H9 (cell line): Measurements from ENCODE around the gene PDGFB. TPM values are rescaled to one million over a fixed set of nuclear protein-coding genes. Genes with fewer than 3 reads are reported as not detected.

Experiments
- DNase-seq: peaks from one replicate; pipeline ENCODE4 v3.0.0-alpha.2; 2017
- H2AFZ ChIP-seq: one replicate; pipeline ENCODE4 v1.6.1; 2013; ENCODE audit warnings: mild to moderate bottlenecking, low read length, control low read depth, moderate library complexity
- H2AK5ac ChIP-seq: 2 replicates; pipeline ENCODE4 v1.6.1; 2013; ENCODE audit warnings: low read length, control low read depth, mixed read lengths; ENCODE audit not compliant: insufficient read length
- H2BK120ac ChIP-seq: one replicate; pipeline ENCODE4 v1.6.1; 2013; ENCODE audit warnings: low read depth, mild to moderate bottlenecking, low read length, control low read depth, inconsistent platforms; ENCODE audit not compliant: poor library complexity, severe bottlenecking
- H2BK12ac ChIP-seq: 2 replicates; pipeline ENCODE4 v1.6.1; 2013; ENCODE audit warnings: low read length, control low read depth, mixed read lengths, low read depth; ENCODE audit not compliant: insufficient read length
- H2BK15ac ChIP-seq: 2 replicates; pipeline ENCODE4 v1.6.1; 2013; ENCODE audit warnings: low read depth, low read length, control low read depth
- H2BK20ac ChIP-seq: one replicate; pipeline ENCODE4 v1.6.1; 2013; ENCODE audit warnings: low read depth, mild to moderate bottlenecking, low read length, control low read depth, inconsistent platforms; ENCODE audit not compliant: poor library complexity, severe bottlenecking
- H2BK5ac ChIP-seq: 2 replicates; pipeline ENCODE4 v1.6.1; 2013; ENCODE audit warnings: low read length, control low read depth, mixed read lengths; ENCODE audit not compliant: insufficient read length
- H3K14ac ChIP-seq: 2 replicates; pipeline ENCODE4 v1.6.1; 2013; ENCODE audit warnings: low read length, control low read depth; ENCODE audit not compliant: insufficient read depth
- H3K18ac ChIP-seq: 2 replicates; pipeline ENCODE4 v1.6.1; 2013; ENCODE audit warnings: low read depth, mild to moderate bottlenecking, mixed read lengths, low read length, control low read depth; ENCODE audit not compliant: insufficient read length
- H3K23ac ChIP-seq: 2 replicates; pipeline ENCODE4 v1.6.1; 2013; ENCODE audit warnings: low read length, control low read depth, mixed read lengths, low read depth; ENCODE audit not compliant: insufficient read length
- H3K23me2 ChIP-seq: 2 replicates; pipeline ENCODE4 v1.6.1; 2013; ENCODE audit warnings: low read depth, mild to moderate bottlenecking, mixed read lengths, low read length, control low read depth; ENCODE audit not compliant: insufficient read length, poor library complexity, severe bottlenecking
- H3K27ac ChIP-seq: 2 replicates; pipeline ENCODE4 v1.5.1; 2013; ENCODE audit warnings: low read length, control low read depth, mixed read lengths, low read depth; ENCODE audit not compliant: insufficient read length
- H3K27me3 ChIP-seq: 2 replicates; pipeline ENCODE4 v1.6.1; 2013; ENCODE audit warnings: low read length, control low read depth, inconsistent platforms; ENCODE audit not compliant: insufficient read depth
- H3K4ac ChIP-seq: 2 replicates; pipeline ENCODE4 v1.6.1; 2013; ENCODE audit warnings: low read depth, mild to moderate bottlenecking, control low read depth, inconsistent platforms, low read length, moderate library complexity
- H3K4me1 ChIP-seq: 2 replicates; pipeline ENCODE4 v1.6.1; 2013; ENCODE audit warnings: low read length, control low read depth, inconsistent platforms; ENCODE audit not compliant: insufficient read depth
- H3K4me2 ChIP-seq: 2 replicates; pipeline ENCODE4 v1.6.1; 2013; ENCODE audit warnings: low read length, control low read depth, mixed read lengths; ENCODE audit not compliant: insufficient read length, insufficient read depth
- H3K56ac ChIP-seq: 2 replicates; pipeline ENCODE4 v1.6.1; 2013; ENCODE audit warnings: low read depth, mild to moderate bottlenecking, mixed read lengths, low read length, control low read depth; ENCODE audit not compliant: insufficient read length
- H3K79me1 ChIP-seq: 2 replicates; pipeline ENCODE4 v1.6.1; 2013; ENCODE audit warnings: low read depth, mild to moderate bottlenecking, moderate library complexity, low read length, control low read depth, inconsistent platforms; ENCODE audit not compliant: insufficient read depth, poor library complexity, severe bottlenecking
- H3K79me2 ChIP-seq: 2 replicates; pipeline ENCODE4 v1.6.1; 2013; ENCODE audit warnings: low read length, control low read depth, inconsistent platforms; ENCODE audit not compliant: insufficient read depth
- H3K9ac ChIP-seq: 2 replicates; pipeline ENCODE4 v1.6.1; 2013; ENCODE audit warnings: low read length, control low read depth, mixed read lengths; ENCODE audit not compliant: insufficient read length; ENCODE audit errors: extremely low read depth
- H3K9me3 ChIP-seq: one replicate; pipeline ENCODE4 v1.6.1; 2013; ENCODE audit warnings: low read depth, low read length, inconsistent platforms; ENCODE audit not compliant: control insufficient read depth
- H3T11ph ChIP-seq: one replicate; pipeline ENCODE4 v1.6.1; 2013; ENCODE audit warnings: mild to moderate bottlenecking, low read length, control low read depth, inconsistent platforms
- H4K20me1 ChIP-seq: one replicate; pipeline ENCODE4 v1.6.1; 2013; ENCODE audit not compliant: control insufficient read depth, insufficient read length, insufficient read depth
- H4K5ac ChIP-seq: 2 replicates; pipeline ENCODE4 v1.6.1; 2013; ENCODE audit warnings: low read depth, mild to moderate bottlenecking, mixed read lengths, low read length, control low read depth; ENCODE audit not compliant: insufficient read length
- H4K8ac ChIP-seq: replicated peaks from 2 replicates; pipeline ENCODE4 v1.6.1; 2013; ENCODE audit warnings: low read length, control low read depth, mixed read lengths, low read depth; ENCODE audit not compliant: insufficient read length
- H4K91ac ChIP-seq: 2 replicates; pipeline ENCODE4 v1.6.1; 2013; ENCODE audit warnings: low read depth, mild to moderate bottlenecking, moderate library complexity, mixed read lengths, low read length, control low read depth; ENCODE audit not compliant: insufficient read length
- H3K27ac Mint-ChIP-seq, 3 experiments: 2 replicates in 2 of 3; 3 replicates in 1 of 3; pipeline ENCODE4 v1.8.0; 2020 to 2021; ENCODE audit warnings: mixed read lengths in 3 of 3, mild to moderate bottlenecking in 1 of 3, moderate library complexity in 1 of 3
- H3K27me3 Mint-ChIP-seq: 2 replicates; pipeline ENCODE4 v1.8.0; 2021; ENCODE audit warnings: low read depth, mild to moderate bottlenecking, moderate library complexity, mixed read lengths
- H3K36me3 Mint-ChIP-seq, 3 experiments: 2 replicates in 2 of 3; 3 replicates in 1 of 3; pipeline ENCODE4 v1.8.0; 2020 to 2021; ENCODE audit warnings: low read depth in 3 of 3, mixed read lengths in 3 of 3; ENCODE audit not compliant: insufficient read depth in 1 of 3
- H3K4me1 Mint-ChIP-seq, 2 experiments: 2 replicates each; pipeline ENCODE4 v1.8.0; 2020; ENCODE audit warnings: mixed read lengths in 2 of 2
- H3K4me3 Mint-ChIP-seq, 2 experiments: 2 replicates in 1 of 2; 3 replicates in 1 of 2; pipeline ENCODE4 v1.8.0; 2020 to 2021; ENCODE audit warnings: mild to moderate bottlenecking in 2 of 2, mixed read lengths in 2 of 2, moderate library complexity in 1 of 2
- H3K9me3 Mint-ChIP-seq, 2 experiments: 2 replicates in 1 of 2; 3 replicates in 1 of 2; pipeline ENCODE4 v1.8.0; 2020; ENCODE audit warnings: mild to moderate bottlenecking in 2 of 2, mixed read lengths in 2 of 2, moderate library complexity in 1 of 2
- WGBS: extraction: QIAGEN DNeasy Blood & Tissue Kit; methylation state at CpG from one replicate; pipeline ENCODE4 v1.1.7; 2013; ENCODE audit warnings: missing lambda C conversion rate, low lambda C conversion rate, mixed read lengths; ENCODE audit not compliant: insufficient read length; ENCODE audit errors: extremely low coverage; 5-methylcytosine and 5-hydroxymethylcytosine counted together
- long read RNA-seq: library from polyadenylated mRNA; unstranded; transcript quantifications from one replicate; pipeline ENCODE4 v2.0.0, GENCODE V29; 2020
- total RNA-seq: library from RNA; stranded (reverse); gene quantifications from 2 replicates; pipeline ENCODE4 v1.2.1, GENCODE V29; 2021
- TF ChIP-seq, protein P1 (sequence below): fragments of 200-600 bp; sonication (generic); conservative IDR thresholded peaks from 3 replicates; pipeline ENCODE4 v1.8.0; 2021; ENCODE audit warnings: antibody characterized with exemption, mild to moderate bottlenecking

Gene PDGFB
- 6.1 and 7.1 TPM in 2 replicates for total RNA-seq
- long read RNA-seq, transcript PDGFB-201 (7 exons, 3,497 nt) = major isoform, 21 of 28 reads
- long read RNA-seq, partial matches to known transcripts = 2 of 28 reads
- long read RNA-seq, other reads (novel, unspliced or antisense) = 5 of 28 reads

GRCh38 chr22:39244496-39245129 lies at the start of gene PDGFB:
Gene PDGFB (minus strand): TSS chr22:39244982. CDS start chr22:39243963, 1,019 bp downstream.
- Histone ChIP-seq H4K91ac (no peak within 1 kb of the TSS), H3K27me3 (peaks cover 19% of the 10 kb centered on the region), H2BK5ac (no peak within 1 kb of the TSS), H2BK20ac (no peak within 1 kb of the TSS), H4K8ac (no peak within 1 kb of the TSS), H2AK5ac (no peak within 1 kb of the TSS), H2BK12ac (no peak within 1 kb of the TSS), H3K4me2 (peak within 1 kb of the TSS; percentile 18), H3K79me1 (no peaks in the 10 kb centered on the region), H3K27ac (no peak within 1 kb of the TSS), H4K20me1 (peaks cover 4% of the 10 kb centered on the region), H3K9ac (no peak within 1 kb of the TSS), H3K9me3 (no peaks in the 10 kb centered on the region), H2AFZ (no peak within 1 kb of the TSS), H3K56ac (no peak within 1 kb of the TSS), H3K79me2 (no peaks in the 10 kb centered on the region), H3K23me2 (peaks cover 18% of the 10 kb centered on the region), H4K5ac (no peak within 1 kb of the TSS), H3K4ac (no peak within 1 kb of the TSS), H2BK15ac (no peak within 1 kb of the TSS), H3K4me1 (no peaks in the 10 kb centered on the region), H3K23ac (no peak within 1 kb of the TSS), H2BK120ac (no peak within 1 kb of the TSS), H3K18ac (no peak within 1 kb of the TSS), H3K14ac (no peak within 1 kb of the TSS; the same call in 1 of the 2 replicates), H3T11ph (no peak within 1 kb of the TSS)
- Mint-ChIP-seq H3K4me3 (peak within 1 kb of the TSS; percentile 68 to 88), H3K9me3 (peaks cover 4% of the 10 kb centered on the region in 2 experiments; a peak in 3 of 5 replicates), H3K36me3 (peaks cover 0 to 3% (median 2%) of the 10 kb centered on the region in 3 experiments; a peak in 2 of 7 replicates), H3K4me1 (peaks cover 16 to 34% of the 10 kb centered on the region in 2 experiments), H3K27me3 (peaks cover 85% of the 10 kb centered on the region), H3K27ac (no peak within 1 kb of the TSS)
- no CpG with 5 or more reads among the region's 68 CpGs for WGBS
- TF ChIP-seq, protein P1, sequence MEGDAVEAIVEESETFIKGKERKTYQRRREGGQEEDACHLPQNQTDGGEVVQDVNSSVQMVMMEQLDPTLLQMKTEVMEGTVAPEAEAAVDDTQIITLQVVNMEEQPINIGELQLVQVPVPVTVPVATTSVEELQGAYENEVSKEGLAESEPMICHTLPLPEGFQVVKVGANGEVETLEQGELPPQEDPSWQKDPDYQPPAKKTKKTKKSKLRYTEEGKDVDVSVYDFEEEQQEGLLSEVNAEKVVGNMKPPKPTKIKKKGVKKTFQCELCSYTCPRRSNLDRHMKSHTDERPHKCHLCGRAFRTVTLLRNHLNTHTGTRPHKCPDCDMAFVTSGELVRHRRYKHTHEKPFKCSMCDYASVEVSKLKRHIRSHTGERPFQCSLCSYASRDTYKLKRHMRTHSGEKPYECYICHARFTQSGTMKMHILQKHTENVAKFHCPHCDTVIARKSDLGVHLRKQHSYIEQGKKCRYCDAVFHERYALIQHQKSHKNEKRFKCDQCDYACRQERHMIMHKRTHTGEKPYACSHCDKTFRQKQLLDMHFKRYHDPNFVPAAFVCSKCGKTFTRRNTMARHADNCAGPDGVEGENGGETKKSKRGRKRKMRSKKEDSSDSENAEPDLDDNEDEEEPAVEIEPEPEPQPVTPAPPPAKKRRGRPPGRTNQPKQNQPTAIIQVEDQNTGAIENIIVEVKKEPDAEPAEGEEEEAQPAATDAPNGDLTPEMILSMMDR = no peak
- no peak for DNase-seq
